ENCODE measurements around the gene KREMEN1. TPM values are rescaled to one million over a fixed set of nuclear protein-coding genes. Genes with fewer than 3 reads are reported as not detected.

The KREMEN1 gene
- total RNA-seq, 1 donor from 2014 or later: 5.8 TPM

DNA sequence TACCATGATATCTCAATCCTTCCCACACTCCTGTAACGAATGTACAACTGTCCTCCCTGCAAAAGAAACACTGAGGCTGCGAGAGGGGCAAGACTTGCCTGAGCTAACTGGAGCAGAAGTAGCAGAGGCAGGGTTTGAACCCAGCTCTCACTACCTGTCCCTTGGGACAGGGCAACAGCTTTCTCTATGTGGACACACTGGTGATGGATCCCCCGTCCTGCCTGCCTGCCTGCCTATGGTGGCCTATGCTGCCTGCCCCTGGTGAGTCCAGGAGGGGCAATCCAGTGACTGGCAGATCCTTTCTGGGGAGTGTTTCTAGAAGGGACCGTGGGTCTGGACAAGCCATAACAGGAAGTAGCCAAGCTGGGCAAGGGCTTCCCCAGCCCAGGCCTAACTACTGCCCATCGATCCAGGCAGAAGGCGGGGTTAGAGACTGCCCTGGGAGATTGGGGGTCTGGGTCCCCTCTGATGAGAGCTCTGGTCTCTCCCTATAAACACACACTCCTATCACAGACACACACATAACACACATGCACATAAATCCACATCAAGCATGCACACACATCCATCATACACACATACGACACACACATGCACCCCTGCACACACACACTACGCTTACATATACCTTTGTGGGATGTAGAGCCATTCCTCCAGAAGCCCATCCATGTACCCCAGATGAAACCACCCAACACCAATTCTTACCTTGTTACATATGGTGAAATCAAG, 131.8 kb downstream of the KREMEN1 start:
- peaks cover 18% of the 10 kb centered on the region for H3K27me3 ChIP-seq (ENCODE audit: control insufficient read depth, insufficient read depth, low read length)
- DNase-seq (ENCODE audit: low read depth) (no peak), FAIRE-seq (no peak)
- TF ChIP-seq, protein P1, sequence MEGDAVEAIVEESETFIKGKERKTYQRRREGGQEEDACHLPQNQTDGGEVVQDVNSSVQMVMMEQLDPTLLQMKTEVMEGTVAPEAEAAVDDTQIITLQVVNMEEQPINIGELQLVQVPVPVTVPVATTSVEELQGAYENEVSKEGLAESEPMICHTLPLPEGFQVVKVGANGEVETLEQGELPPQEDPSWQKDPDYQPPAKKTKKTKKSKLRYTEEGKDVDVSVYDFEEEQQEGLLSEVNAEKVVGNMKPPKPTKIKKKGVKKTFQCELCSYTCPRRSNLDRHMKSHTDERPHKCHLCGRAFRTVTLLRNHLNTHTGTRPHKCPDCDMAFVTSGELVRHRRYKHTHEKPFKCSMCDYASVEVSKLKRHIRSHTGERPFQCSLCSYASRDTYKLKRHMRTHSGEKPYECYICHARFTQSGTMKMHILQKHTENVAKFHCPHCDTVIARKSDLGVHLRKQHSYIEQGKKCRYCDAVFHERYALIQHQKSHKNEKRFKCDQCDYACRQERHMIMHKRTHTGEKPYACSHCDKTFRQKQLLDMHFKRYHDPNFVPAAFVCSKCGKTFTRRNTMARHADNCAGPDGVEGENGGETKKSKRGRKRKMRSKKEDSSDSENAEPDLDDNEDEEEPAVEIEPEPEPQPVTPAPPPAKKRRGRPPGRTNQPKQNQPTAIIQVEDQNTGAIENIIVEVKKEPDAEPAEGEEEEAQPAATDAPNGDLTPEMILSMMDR (IDR thresholded peaks at IDR 0.05; ENCODE audit: insufficient read depth, low read length, severe bottlenecking): no peak
- H3K4me3 ChIP-seq (ENCODE audit: low read depth, low read length): no peak overlapping the region
- H3K36me3 ChIP-seq (ENCODE audit: control insufficient read depth, insufficient read depth, low read length): no peaks in the 10 kb centered on the region

DNA sequence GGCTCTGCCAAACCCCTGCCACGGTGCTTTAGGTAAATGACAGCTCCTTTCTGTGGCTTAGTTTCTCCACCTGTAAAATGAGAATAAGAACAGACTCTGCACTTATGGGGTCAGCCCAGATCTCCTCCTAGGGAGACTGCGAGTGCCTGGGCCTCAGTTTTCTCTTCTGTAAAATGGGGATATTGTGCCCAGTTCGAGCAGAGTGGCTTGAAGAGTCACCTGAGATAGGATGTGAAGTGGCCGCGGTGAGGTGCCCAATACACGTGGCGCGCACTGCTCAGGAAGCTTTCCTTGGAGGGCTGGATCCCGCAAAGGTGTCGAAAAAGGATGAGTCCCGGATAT, 132.4 kb downstream of the KREMEN1 start:
- TF ChIP-seq, protein P1 (IDR thresholded peaks at IDR 0.05; ENCODE audit: insufficient read depth, low read length, severe bottlenecking): no peak
- peaks cover 18% of the 10 kb centered on the region for H3K27me3 ChIP-seq (ENCODE audit: control insufficient read depth, insufficient read depth, low read length)
- DNase-seq (ENCODE audit: low read depth) (no peak), FAIRE-seq (no peak)
- no peaks in the 10 kb centered on the region for H3K36me3 ChIP-seq (ENCODE audit: control insufficient read depth, insufficient read depth, low read length)
- H3K4me3 ChIP-seq (ENCODE audit: low read depth, low read length): no peak overlapping the region

DNA sequence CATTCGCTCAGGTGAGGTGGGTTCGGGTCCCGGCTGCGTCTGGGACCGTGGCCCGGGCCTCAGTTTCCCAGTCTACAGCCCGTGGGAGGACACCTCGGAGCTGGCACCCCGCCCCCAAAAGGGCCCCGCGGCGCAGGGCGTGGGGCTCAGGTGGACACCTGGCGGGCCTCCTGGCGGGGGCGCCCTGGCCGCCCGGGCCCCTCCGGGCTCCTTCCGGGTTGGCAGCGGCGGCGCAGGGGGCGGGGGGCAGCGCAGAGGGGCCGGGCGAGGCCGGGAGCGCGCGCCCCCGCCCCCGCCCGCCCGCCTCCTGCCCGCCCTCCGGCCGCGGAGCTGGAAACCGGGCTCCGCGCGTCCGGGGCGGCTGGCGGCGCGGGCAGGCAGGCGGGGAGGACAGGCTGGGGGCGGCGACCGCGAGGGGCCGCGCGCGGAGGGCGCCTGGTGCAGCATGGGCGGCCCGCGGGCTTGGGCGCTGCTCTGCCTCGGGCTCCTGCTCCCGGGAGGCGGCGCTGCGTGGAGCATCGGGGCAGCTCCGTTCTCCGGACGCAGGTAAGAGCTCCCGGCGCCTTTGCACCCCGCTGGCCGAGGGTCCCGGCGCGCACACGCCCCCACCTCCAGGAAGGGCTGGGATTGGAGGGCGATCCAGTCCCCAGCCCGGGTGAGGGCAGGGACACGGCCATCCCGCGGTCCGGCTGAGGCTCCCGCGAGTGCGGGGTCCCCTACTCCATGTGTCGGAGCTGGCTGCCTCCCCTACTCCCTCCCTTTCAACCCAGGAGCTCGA, 132.9 kb downstream of the KREMEN1 start, which contains the start of gene EMID1:
EMID1 (plus strand) TSS at position 303 of the 778 bp plus-strand sequence; CDS start at position 446, 143 bp downstream.
- no peaks in the 10 kb centered on the region for H3K36me3 ChIP-seq (ENCODE audit: control insufficient read depth, insufficient read depth, low read length)
- FAIRE-seq (no peak), DNase-seq (ENCODE audit: low read depth) (no peak)
- H3K4me3 ChIP-seq (ENCODE audit: low read depth, low read length): peak within 1 kb of the TSS; percentile 17
- TF ChIP-seq, protein P1 (IDR thresholded peaks at IDR 0.05; ENCODE audit: insufficient read depth, low read length, severe bottlenecking): peak; percentile 26
- peaks cover 18% of the 10 kb centered on the region for H3K27me3 ChIP-seq (ENCODE audit: control insufficient read depth, insufficient read depth, low read length)

DNA sequence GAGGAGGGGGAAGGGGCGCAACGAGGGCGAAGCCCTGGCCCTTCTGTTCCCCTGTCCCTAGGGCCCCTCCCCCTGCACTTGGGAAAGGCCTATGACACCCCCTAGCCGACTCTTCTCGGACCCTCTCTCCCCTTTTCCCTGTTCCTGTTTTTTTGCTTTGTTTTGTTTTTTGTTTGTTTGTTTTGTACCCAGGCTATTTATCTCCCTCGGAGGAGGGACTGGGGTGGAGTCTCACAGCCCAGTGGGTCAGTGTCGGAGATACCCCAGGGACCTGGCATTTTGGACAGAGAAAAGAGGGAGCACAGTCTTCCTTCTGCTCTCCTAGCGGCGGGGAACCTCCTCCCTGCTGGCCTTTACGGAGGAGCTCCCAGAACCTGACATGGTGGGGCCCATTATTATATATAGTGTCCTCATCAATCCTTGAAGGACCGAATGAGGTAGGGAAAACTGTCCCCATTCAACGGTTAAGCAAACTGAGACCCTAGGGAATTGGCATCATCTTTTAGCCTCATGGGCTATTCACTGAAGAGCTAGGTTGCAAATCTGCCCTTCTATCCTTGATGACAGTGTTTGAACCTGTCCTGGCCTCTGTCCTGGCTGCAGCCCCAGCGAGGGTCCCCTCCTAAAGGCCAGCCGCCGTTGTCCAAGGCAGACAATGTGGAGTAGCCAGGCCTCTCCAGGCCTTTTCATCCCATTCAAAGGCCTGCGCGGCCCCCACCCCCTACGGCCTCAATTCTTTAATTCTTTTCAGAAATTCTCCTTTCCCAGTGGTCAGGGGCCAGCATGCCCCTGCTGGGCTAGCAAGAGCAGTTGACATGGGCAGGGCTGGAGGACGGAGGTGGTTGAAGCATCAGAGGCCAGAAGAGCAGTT, 133.8 kb downstream of the KREMEN1 start:
- Histone ChIP-seq H3K4me3 (ENCODE audit: low read depth, low read length) (peak overlapping the region; percentile 17), H3K36me3 (ENCODE audit: control insufficient read depth, insufficient read depth, low read length) (no peaks in the 10 kb centered on the region), H3K27me3 (ENCODE audit: control insufficient read depth, insufficient read depth, low read length) (peaks cover 18% of the 10 kb centered on the region)
- FAIRE-seq (no peak), DNase-seq (ENCODE audit: low read depth) (no peak)
- TF ChIP-seq, protein P1 (IDR thresholded peaks at IDR 0.05; ENCODE audit: insufficient read depth, low read length, severe bottlenecking): no peak

DNA sequence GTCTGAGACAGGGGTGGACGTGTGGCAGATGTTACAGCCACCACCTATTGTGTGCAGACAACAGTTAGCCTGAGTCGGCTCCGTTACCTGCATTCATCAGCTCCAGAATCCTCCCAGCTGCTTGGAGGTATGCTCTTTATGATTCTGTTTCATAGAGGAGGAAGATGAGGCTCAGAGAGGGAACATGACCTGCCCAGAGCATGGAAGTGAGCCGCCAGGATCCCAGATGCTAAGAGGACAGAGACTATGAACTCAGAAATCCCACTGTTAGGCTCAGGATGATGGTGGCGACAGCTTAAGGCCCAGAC, 134.4 kb downstream of the KREMEN1 start:
- Histone ChIP-seq H3K36me3 (ENCODE audit: control insufficient read depth, insufficient read depth, low read length) (no peaks in the 10 kb centered on the region), H3K4me3 (ENCODE audit: low read depth, low read length) (no peak overlapping the region), H3K27me3 (ENCODE audit: control insufficient read depth, insufficient read depth, low read length) (peaks cover 18% of the 10 kb centered on the region)
- no peak for DNase-seq (ENCODE audit: low read depth)
- FAIRE-seq: no peak
- TF ChIP-seq, protein P1 (IDR thresholded peaks at IDR 0.05; ENCODE audit: insufficient read depth, low read length, severe bottlenecking): no peak

All from bronchial epithelial cell (primary cell).